ENCODE measurements around the gene PEX11G. TPM values are rescaled to one million over a fixed set of nuclear protein-coding genes. Genes with fewer than 3 reads are reported as not detected.
A peak's percentile ranks its signal among the peaks of the same experiment; 100 is the strongest.

The PEX11G gene
- total and polyA plus RNA-seq, 9 of the 15 experiments (the other 6 are each of a cell fraction or from before 2014, with no cell fraction given) = 0.07 to 3.2 (median 0.70) TPM; not detected in 1

DNA sequence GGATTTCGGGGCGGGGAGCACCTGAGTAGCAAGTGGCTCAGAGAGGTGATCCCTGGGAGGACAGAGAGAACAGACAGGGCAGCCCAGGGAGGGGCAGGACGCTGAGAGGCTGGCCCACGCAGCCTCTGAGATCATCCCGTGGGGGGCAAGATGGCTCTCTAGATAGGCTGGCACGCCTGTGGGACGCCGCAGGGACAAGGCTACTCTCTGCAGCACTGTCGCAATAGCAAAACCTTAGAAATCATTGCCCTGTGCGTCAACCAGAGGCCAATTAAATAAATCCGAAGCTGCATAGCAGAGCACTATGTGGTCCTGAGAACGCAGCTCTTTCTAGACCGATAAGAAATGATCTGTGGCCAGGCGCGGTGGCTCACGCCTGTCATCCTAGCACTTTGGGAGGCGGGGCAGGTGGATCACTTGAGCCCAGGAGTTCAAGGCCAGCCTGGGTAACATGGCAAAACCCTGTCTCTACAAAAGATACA lies 5.1 kb downstream of the PEX11G start:
- WGBS (ENCODE audit: insufficient coverage, low coverage, missing lambda C conversion rate) = 12% methylated on average over 16 of the region's 17 CpGs
- H3K36me3 ChIP-seq (ENCODE audit: control insufficient read depth, insufficient read depth, low read length) = no peaks in the 10 kb centered on the region
- in situ Hi-C loops (cut with MboI) (no loop called here), intact Hi-C loops (cut with micrococcal nuclease) (no loop called here)
- H3K27ac ChIP-seq (ENCODE audit: extremely low read depth, low read depth, low read length) = no peak overlapping the region
- peak overlapping the region in 1 of 2 experiments; percentile 83; a peak in 2 of 4 replicates for H3K9ac ChIP-seq (ENCODE audit: insufficient read depth in 1 of 2, low read depth in 2 of 2, low read length in 2 of 2)
- peaks cover 21 to 48% of the 10 kb centered on the region in 2 experiments for H3K4me1 ChIP-seq (replicated peaks in 1 of 2; ENCODE audit: control insufficient read depth in 2 of 2, insufficient read depth in 2 of 2, low read length in 2 of 2)
- FAIRE-seq = no peak
- H4K20me1 ChIP-seq (replicated peaks; ENCODE audit: control insufficient read depth, insufficient read depth, low read length) = no peaks in the 10 kb centered on the region
- POLR2A ChIA-PET = interaction anchor here (0.9 kb wide), 1 partner anchor 217 kb away, joined by 3 read pairs; no protein-coding TSS in a partner anchor
- no peaks in the 10 kb centered on the region for H3K27me3 ChIP-seq (ENCODE audit: control insufficient read depth in 2 of 2, insufficient read depth in 2 of 2, low read length in 2 of 2)
- no peak overlapping the region for H3K4me3 ChIP-seq
- DNase-seq (ENCODE audit: extremely low read depth in 1 of 4, low spot score in 3 of 4) = peak in 3 of 4 experiments; percentile 46 to 67 (median 64)
- CTCF ChIA-PET (ENCODE audit: low intra/inter-chr PET ratio) = no interaction called here
- H3K4me2 ChIP-seq (ENCODE audit: insufficient read depth, low read length) = 0 out of 2 replicates have a peak overlapping the region, but pooled peaks have one; percentile 60
- H3K79me2 ChIP-seq (ENCODE audit: control insufficient read depth, insufficient read depth, low read length) = peaks cover 2% of the 10 kb centered on the region; the same call in 1 of the 3 replicates
- H3K9me1 ChIP-seq (ENCODE audit: control insufficient read depth, insufficient read depth, low read length) = no peaks in the 10 kb centered on the region
- ATAC-seq = peak; percentile 46
- H2AFZ ChIP-seq (ENCODE audit: low read depth, low read length) = peak overlapping the region; percentile 65
- BruUV-seq (replicated peaks) = no TSS peak
- H3K9me3 ChIP-seq (replicated peaks; ENCODE audit: control insufficient read depth, insufficient read depth, low read depth, low read length) = no peaks in the 10 kb centered on the region
- TF ChIP-seq, protein P1, sequence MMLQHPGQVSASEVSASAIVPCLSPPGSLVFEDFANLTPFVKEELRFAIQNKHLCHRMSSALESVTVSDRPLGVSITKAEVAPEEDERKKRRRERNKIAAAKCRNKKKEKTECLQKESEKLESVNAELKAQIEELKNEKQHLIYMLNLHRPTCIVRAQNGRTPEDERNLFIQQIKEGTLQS (IDR thresholded peaks at IDR 0.05) = peak; percentile 61
- TF ChIP-seq, protein P1 (CRISPR knock-in tag; conservative IDR thresholded peaks at IDR 0.05) = no peak
- TF ChIP-seq NRF1 (conservative IDR thresholded peaks at IDR 0.05 in 1 of 2, IDR thresholded peaks at IDR 0.05 in 1 of 2) (peak; percentile 33 to 47; a peak in 1 of 4 replicates), ZNF263 (CRISPR knock-in tag; IDR thresholded peaks at IDR 0.05; ENCODE audit: borderline replicate concordance) (peak; percentile 62; the same call in 1 of the 2 replicates), ZNF232 (CRISPR knock-in tag; IDR thresholded peaks at IDR 0.05) (no peak), CEBPG (CRISPR knock-in tag; IDR thresholded peaks at IDR 0.05) (no peak), CEBPG (tag; conservative IDR thresholded peaks at IDR 0.05 in 1 of 2, IDR thresholded peaks at IDR 0.05 in 1 of 2) (0 out of 4 replicates have a peak, but pooled peaks of 1 of the 2 experiments have one; percentile 21), KLF6 (CRISPR knock-in tag; IDR thresholded peaks at IDR 0.05; ENCODE audit: borderline replicate concordance) (no peak), HEY1 (CRISPR knock-in tag; IDR thresholded peaks at IDR 0.05; ENCODE audit: borderline replicate concordance) (no peak), ETV5 (CRISPR knock-in tag; IDR thresholded peaks at IDR 0.05; ENCODE audit: low read depth) (no peak), JUND (IDR thresholded peaks at IDR 0.05; ENCODE audit: borderline replicate concordance, low read depth, low read length) (0 out of 2 replicates have a peak, but pooled peaks have one; percentile 5), JUND (tag; IDR thresholded peaks at IDR 0.05; ENCODE audit: borderline replicate concordance, low read depth, low read length) (0 out of 3 replicates have a peak, but pooled peaks have one; percentile 23), ARID1B (IDR thresholded peaks at IDR 0.05) (0 out of 2 replicates have a peak, but pooled peaks have one; percentile 7), CEBPB (tag; IDR thresholded peaks at IDR 0.05) (peak; percentile 65), SP1 (CRISPR knock-in tag; IDR thresholded peaks at IDR 0.05) (0 out of 2 replicates have a peak, but pooled peaks have one; percentile 32)
- TF ChIP-seq, protein P2, sequence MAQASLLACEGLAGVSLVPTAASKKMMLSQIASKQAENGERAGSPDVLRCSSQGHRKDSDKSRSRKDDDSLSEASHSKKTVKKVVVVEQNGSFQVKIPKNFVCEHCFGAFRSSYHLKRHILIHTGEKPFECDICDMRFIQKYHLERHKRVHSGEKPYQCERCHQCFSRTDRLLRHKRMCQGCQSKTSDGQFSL (CRISPR knock-in tag; IDR thresholded peaks at IDR 0.05) = 0 out of 2 replicates have a peak, but pooled peaks have one; percentile 25
- TF ChIP-seq, protein P2 (tag; IDR thresholded peaks at IDR 0.05) = no peak
- TF ChIP-seq, protein P3, sequence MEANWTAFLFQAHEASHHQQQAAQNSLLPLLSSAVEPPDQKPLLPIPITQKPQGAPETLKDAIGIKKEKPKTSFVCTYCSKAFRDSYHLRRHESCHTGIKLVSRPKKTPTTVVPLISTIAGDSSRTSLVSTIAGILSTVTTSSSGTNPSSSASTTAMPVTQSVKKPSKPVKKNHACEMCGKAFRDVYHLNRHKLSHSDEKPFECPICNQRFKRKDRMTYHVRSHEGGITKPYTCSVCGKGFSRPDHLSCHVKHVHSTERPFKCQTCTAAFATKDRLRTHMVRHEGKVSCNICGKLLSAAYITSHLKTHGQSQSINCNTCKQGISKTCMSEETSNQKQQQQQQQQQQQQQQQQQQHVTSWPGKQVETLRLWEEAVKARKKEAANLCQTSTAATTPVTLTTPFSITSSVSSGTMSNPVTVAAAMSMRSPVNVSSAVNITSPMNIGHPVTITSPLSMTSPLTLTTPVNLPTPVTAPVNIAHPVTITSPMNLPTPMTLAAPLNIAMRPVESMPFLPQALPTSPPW (CRISPR knock-in tag; IDR thresholded peaks at IDR 0.05) = peak; percentile 47; the same call in 1 of the 2 replicates

Data from K562 (cell line).